GM18526 (cell line): ENCODE results near the gene COQ8A.

Experiments
- POLR2A ChIP-seq: IDR thresholded peaks from 3 replicates; pipeline ENCODE4 v1.6.1; 2011; ENCODE audit not compliant: insufficient read length; ENCODE audit errors: extremely low read depth

The COQ8A gene

GRCh38 chr1:226994586-226995364 is 54.7 kb downstream of the COQ8A start:
- TF ChIP-seq POLR2A: no peak

GRCh38 chr1:226995365-226996332 is 55.6 kb downstream of the COQ8A start:
- TF ChIP-seq POLR2A: no peak

- TF ChIP-seq POLR2A: no peak
Measured at GRCh38 chr1:227002531-227003049, 62.5 kb downstream of the COQ8A start.

- no peak for TF ChIP-seq POLR2A
Measured at GRCh38 chr1:227003165-227003564, 63.1 kb downstream of the COQ8A start.

- TF ChIP-seq POLR2A: no peak
Measured at GRCh38 chr1:227004796-227005195, 64.7 kb downstream of the COQ8A start.

GRCh38 chr1:227006226-227006796 is 66.2 kb downstream of the COQ8A start:
- no peak for TF ChIP-seq POLR2A

- no peak for TF ChIP-seq POLR2A
Measured at GRCh38 chr1:227009937-227010336, 69.8 kb downstream of the COQ8A start.

- TF ChIP-seq POLR2A: no peak
Measured at GRCh38 chr1:227010645-227011044, 70.6 kb downstream of the COQ8A start.

- TF ChIP-seq POLR2A: no peak
Measured at GRCh38 chr1:227016990-227017389, 76.9 kb downstream of the COQ8A start.

GRCh38 chr1:227032396-227032795 is 92.3 kb downstream of the COQ8A start:
- no peak for TF ChIP-seq POLR2A

- TF ChIP-seq POLR2A: no peak
Measured at GRCh38 chr1:227033880-227034279, 93.8 kb downstream of the COQ8A start.

- no peak for TF ChIP-seq POLR2A
Measured at GRCh38 chr1:227035316-227035715, 95.2 kb downstream of the COQ8A start.

- no peak for TF ChIP-seq POLR2A
Measured at GRCh38 chr1:227037121-227037520, 97.0 kb downstream of the COQ8A start.
